NT2/D1 (cell line): ENCODE measurements around the gene CSAD.

Source experiments
- YY1 ChIP-seq: IDR thresholded peaks from 2 replicates; pipeline ENCODE4 v1.6.1; 2011; ENCODE audit not compliant: insufficient read length, insufficient read depth
- ZNF274 ChIP-seq: IDR thresholded peaks from 2 replicates; pipeline ENCODE4 v1.6.1; 2011; ENCODE audit warnings: mild to moderate bottlenecking, low read depth, low read length

- TF ChIP-seq ZNF274: no peak
- no peak for TF ChIP-seq YY1
These were observed 11.3 kb upstream of the CSAD start for GRCh38 chr12:53191885-53192530.
